GM19467 (cell line): ENCODE data around the gene LGALS4.
"Not testable (repeated sequence)": the region's sequence is repeated elsewhere in the genome, so short reads cannot be mapped to it uniquely, and the experiment has no call there.

Source experiments
- ATAC-seq: cut with Tn5 transposase; IDR thresholded peaks from one replicate; pipeline ENCODE4 v1.9.1; 2021; ENCODE audit warnings: mild to moderate bottlenecking, moderate library complexity; ENCODE audit not compliant: unreplicated experiment

Gene LGALS4

DNA sequence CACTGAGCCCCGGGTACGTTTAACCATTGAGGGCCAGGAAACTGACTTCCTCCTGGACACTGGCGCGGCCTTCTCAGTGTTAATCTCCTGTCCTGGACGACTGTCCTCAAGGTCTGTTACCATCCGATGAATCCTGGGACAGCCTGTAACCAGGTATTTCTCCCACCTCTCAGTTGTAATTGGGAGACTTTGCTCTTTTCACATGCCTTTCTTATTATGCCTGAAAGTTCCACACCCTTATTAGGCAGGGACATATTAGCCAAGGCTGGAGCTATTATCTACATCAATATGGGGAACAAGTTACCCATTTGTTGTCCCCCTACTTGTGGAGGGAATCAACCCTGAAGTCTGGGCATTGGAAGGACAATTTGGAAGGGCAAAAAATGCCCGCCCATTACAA, 13.2 kb upstream of the LGALS4 start:
- ATAC-seq = not testable (repeated sequence)

DNA sequence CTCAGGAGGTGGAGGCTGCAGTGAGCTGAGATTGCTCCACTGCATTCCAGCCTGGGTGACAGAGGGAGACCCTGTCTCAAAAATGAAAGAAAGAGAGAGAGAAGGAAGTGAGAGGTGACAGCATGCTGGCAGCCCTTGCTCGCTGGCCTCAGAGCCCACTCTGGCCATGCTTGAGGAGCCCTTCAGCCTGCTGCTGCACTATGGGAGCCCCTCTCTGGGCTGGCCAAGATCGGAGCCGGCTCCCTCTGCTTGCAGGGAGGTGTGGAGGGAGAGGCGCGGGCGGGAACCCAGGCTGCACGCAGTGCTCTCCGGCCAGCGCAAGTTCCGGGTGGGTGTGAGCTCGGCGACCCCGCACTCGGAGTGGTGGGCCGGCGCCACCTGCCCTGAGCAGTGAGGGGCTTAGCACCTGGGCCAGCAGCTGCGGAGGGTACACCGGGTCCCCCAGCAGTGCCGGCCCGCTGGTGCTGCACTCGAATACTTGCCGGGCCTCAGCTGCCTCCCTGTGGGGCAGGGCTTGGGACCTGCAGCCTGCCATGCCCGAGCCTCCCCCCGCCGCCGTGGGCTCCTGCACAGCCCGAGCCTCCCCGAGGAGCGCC, 8.6 kb upstream of the LGALS4 start:
- not testable (repeated sequence) for ATAC-seq

DNA sequence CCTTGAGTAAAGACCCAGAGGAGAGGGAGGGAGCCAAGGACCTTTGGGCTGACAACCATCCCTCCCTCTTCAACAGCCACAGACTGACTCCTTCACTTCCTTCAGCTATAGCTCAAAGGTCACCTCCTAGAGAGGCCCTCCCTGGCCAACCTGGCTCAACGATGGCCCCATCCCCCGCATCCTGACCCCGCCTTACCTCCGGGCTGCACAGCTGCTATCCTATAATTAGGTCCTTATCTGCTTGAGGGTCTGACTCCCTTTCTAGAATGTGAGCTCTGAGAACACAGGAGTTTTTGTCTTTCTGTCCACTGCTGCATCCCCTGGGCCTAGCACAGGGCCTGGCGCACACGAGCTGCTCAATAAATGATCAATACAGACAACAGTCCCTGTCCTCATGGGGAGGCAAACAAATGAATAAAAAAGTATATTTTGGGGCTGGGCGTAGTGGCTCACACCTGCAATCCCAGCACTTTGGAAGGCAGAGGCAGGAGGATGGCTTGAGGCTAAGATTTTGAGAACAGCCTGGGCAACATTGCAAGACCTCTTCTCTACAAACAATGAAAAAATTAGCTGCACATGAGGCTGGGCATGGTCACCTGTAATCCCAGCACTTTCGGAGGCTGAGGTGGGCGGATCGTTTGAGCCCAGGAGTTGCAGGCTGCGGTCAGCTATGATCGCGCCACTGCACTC, 6.6 kb upstream of the LGALS4 start:
- ATAC-seq = no peak

DNA sequence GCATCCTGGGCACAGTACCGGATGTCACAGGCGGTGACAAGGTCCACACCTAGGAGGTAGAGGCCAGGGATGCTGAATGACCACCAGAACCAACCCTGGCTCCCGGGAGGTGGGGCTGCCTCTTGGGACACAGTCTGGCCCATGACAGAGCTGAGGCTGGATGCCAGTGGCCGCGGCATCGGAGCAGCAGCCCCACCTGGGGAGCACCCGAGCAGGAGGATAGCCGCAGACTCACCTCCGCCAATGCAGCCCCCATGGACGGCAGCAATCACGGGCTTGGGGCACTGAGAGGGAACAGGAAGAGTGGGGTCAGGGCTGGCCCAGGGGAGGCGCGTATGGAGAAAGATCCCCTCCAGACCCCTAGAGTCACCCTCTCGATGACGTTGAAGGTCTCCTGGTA, 4.3 kb upstream of the LGALS4 start:
- no peak for ATAC-seq

DNA sequence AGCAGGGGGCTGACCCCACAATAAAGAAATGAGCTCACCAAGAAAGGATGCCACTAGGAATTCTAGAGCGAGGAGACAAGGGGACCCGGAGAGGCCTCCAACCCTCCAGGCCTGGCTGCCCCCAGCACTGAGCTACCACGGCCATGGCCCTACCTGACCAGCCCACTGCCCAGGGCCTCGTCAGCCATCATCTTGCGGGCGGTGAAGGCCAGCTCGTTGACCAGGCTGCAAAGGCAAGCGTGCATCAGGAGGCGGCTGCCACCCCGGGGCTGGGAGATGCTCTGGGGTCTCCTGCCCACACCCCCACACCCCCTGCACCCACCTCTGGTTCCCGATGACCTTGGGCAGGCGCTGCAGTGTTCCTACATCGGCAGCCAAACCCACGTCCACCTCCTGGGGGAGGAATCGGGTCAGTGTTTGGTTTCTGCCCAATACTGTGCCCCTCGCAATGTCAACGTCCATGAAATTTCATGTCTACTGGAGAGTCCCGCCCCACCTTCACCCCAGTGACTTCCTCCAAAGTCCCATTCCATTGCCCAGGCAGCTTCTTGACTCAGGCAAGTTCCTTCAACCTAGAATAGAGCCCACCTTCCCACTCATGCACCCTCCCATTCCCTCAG, 3.5 kb upstream of the LGALS4 start:
- no peak for ATAC-seq

DNA sequence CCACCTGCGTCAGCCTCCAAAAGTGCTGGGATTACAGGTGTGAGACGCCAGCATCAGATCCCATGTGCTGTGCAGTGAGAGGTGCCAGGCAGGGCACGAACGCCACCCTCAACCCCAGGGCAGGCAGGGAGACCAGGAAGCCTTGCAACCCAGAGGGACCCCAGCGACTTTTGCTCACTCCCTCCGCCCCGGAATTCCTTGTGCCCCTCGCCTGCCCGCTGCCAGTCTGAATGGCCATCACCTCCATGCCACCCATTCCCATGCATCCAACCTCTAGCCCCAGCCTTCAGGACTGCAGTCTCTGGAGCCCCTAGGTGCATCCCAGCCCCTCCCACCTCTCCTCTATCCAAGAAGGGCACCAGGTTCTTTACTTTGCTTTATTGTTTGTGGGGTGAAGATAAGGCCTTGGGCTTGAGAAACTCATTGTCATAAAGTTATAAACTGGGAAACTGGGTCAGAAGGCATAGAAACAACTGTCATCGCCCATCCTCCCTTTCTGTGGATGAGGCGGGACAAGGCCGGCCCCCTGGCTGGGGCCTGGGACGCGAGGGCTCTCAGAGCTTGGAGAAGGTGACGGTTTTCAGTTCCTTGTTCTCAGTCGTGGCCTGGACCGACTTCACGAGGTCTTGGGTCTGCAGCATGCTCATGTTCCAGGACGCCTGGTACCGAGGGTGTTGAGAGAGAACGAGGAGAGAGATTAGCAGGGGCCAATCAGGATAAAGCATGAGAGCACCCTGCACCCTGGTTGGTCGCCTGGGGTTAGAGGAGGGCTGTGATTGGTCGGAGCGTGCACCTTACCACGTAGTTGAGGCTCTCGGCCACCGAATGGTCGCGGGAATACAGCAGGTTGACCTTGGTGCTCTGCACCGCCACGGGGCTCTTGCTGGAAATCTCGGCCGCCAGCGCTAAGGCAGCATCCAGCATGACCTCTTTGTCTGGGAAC, 2.6 kb upstream of the LGALS4 start:
- no peak for ATAC-seq

DNA sequence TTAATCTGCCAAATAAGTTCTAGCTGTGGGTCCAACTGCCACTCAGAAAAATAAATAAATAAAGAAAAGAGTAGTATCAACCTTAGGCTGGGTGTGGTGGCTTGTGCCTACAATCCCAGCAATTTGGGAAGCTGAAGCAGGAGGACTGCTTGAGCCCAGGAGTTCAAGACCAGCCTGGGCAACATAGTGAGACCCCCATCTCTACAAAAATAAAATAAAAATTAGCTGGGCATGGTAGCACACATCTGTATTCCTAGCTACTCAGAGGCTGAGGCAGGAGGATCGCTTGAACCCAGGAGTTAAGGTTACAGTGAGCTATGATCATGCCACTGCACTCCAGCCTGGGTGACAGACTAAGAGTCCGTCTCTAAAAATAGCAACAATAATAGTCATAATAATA, 1.2 kb upstream of the LGALS4 start:
- not testable (repeated sequence) for ATAC-seq

DNA sequence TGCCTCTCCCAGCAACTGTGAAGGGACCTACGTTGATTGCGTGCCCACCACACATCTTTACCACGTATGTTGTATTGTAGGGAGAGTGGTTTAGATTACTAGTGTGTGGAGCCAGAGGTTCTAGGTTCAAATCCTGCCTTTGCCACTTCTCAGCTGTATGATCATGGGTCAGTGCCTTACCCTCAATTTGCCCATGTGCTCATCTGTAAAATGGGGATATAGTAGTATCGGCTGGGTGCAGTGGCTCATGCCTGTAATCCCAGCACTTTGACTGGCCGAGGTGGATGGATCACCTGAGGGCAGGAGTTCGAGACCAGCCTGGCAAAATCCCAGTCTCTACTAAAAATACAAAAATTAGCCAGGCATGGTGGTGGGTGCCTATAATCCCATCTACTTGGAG, 578 bp upstream of the LGALS4 start:
- no peak for ATAC-seq

DNA sequence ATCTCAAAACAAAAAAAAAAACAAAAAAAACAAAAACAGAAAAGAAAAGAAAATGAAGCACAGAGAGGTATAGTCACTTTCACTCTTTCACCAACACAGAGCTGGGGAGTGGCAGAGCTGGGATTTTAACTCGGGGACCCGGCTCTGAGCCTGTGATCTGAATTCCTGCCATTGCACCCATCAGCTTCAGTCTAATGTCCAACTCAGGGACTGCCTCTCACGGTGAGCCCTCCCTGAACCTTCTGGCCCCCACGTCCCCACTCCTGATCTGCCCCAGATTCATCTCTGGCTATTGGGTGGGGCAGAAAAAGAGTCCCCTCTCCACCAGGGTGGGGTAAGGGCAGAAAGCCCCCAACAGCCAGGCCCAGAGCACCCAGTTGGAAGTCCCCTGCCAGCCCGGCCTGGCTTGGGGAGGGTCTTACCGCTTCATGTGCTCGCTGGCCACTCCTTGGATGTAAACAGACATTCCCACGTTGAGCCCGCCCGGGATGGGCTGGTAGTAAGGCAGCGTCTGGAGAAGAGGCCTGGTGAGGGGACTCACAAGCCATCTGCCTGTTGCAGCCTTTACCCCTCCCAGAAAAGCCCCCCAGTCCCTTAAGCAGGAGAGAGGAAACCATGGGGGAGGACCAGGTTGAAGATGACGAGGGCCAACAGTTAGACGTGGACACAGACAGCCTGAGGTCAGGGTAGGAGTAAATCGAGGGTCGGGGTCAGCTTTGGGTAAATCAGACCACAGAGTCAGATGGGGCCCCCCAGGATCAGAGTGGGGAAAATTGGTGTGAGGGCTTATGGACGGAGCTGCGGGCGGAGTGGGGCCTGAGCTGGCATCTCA, 520 bp downstream of the LGALS4 start:
- ATAC-seq = no peak

DNA sequence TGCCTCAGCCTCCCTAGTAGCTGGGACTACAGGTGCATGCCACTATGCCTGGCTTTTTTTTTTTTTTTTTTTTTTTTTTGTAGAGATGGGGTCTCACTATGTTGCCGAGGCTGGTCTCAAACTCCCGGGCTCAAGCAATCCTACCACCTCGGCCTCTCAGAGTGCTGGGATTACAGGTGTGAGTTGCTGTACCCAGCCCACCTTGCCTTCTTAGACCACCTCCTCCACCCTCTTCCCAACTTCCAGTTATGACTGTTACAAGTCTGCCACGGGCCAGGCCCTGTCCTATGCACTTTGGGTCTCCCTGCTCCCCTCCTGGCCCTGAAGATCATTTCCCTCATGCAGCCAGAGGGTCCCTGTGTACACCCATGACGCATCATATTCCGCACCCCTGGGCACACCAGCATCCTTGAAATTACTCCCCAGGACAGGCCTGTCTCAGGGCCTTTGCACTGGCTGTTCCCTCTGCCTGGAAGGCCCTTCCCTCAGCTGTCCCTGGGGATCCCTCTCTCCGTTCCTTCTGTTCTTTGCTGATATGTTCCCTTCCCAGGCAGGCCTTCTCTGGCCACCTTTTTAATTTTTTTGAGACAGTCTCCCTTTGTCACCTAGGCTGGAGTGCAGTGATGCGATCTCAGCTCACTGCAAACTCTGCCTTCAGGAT, 3.0 kb downstream of the LGALS4 start:
- ATAC-seq = no peak

DNA sequence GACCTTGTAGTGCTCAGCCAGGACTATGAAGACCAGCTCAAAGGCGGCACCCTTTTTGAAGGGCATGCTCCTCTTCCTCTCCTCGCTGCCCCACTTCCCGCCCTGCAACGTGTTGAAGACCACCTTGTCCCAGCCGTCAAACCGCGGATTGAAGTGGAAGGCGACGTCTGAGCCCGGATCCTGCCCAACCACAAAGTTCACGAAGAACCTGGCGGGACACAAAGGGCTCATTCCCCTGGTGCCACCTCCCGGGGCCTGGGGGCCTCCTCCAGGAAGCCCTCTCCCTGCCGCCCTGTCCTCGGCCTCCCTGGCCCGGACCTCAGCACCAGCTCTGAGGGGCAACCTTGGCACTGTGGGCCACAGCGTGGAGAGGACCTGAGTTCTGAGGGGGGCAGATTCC, 4.0 kb downstream of the LGALS4 start:
- no peak for ATAC-seq

DNA sequence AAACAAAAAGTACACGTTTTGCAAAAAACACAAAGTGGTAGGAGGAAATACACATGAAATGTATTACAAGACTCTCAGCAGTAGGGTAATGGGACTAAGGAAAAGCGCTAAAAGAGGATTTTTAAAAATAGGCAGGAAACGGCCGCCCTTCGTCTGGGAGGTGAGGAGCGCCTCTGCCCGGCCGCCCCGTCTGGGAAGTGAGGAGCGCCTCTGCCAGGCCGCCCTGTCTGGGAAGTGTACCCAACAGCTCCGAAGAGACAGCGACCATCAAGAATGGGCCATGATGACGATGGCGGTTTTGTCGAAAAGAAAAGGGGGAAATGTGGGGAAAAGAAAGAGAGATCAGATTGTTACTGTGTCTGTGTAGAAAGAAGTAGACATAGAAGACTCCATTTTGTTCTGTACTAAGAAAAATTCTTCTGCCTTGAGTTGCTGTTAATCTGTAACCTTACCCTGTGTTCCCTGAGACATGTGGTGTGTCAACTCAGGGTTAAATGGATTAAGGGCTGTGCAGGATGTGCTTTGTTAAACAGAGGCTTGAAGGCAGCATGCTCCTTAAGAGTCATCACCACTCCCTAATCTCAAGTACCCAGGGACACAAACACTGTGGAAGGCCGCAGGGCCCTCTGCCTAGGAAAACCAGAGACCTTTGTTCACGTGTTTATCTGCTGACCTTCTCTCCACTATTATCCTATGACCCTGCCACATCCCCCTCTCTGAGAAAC, 5.2 kb downstream of the LGALS4 start:
- not testable (repeated sequence) for ATAC-seq

DNA sequence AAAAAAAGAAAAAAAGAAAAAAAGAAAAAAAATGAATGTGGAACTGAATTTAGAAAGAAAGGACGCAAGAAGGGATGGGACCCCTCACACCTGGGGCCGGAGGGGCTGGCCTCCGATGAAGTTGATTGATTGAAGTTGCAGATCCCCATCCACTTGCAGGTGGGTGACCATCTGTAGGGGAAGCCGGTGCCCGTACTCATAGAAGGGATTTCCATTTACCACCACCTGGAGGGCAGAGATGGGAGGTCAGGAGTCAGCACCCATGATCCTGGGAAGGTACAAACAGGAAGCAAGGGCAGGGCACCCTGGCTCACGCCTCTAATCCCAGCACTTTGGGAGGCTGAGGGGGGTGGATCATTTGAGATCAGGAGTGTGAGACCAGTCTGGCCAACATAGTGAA, 6.4 kb downstream of the LGALS4 start:
- ATAC-seq = no peak

DNA sequence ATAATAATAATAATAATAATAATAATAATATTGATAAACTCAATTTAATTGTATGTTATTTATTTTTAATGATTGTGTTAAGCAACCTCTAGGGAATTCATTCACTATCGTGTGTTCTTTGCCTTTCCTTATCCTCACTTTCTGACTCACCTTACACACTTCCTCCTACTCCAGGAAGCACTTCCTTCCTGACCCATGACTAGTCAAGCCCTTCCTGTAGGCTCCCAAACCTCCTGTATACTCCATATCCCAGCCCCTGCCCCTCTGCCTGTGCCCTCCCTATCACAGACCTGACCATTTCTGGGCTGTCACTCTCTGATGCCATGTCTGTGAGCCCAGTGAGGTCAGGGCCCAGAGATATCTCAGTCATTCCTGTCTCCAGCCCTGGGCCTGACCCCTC, 7.6 kb downstream of the LGALS4 start:
- ATAC-seq = no peak

DNA sequence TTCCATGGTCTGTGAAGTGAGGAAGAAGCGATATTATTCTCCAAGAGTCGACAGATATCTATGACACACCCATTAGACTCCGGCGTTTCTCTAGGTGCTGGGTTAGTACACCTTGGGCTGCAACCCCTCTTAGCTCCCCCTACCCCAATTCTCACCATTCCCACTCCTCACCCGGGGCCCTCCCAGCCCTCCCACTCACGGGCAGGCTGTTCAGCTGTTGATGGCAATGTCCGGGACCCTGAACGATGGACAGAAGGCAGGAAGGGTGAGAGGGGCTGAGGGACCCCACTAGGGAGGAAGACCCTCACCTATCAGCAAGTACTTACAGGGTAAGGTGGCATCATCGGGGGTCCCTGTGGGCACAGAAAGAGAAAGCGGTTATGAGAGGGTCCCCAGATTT, 9.2 kb downstream of the LGALS4 start:
- ATAC-seq = no peak

DNA sequence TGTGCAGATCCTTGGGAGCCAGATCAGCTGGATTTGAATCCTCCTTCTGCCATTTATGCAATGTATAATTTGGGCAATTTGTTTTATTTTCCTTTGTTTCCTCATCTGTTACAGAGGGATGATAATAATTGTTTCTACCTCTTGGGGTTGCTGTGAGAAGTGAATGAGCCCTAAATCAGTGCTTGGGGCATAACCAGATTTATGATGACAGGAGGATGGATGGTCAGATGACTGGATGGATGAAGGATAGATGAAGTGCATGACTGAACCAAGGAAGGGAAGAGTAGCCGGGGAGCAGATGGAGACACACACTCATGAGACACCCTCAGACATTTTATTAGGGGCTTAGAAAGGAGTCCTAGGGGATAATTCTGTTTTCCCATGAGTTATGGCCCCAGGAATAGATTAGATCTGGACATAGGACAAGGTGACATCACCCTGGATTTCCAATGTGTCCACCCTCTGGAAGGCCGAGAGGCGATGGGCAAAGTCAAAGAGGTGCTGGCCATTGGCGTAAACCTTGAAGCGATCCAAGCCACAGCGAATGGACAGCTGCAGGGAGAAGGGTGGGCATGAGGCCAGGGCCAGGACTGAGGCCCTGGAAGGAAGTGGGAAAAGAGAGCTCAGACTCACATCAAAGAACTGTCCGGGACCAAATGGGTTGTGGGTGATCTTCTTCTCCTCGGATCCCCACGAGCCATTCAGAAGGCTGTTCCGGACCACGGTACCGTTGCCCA, 11.2 kb downstream of the LGALS4 start:
- no peak for ATAC-seq

DNA sequence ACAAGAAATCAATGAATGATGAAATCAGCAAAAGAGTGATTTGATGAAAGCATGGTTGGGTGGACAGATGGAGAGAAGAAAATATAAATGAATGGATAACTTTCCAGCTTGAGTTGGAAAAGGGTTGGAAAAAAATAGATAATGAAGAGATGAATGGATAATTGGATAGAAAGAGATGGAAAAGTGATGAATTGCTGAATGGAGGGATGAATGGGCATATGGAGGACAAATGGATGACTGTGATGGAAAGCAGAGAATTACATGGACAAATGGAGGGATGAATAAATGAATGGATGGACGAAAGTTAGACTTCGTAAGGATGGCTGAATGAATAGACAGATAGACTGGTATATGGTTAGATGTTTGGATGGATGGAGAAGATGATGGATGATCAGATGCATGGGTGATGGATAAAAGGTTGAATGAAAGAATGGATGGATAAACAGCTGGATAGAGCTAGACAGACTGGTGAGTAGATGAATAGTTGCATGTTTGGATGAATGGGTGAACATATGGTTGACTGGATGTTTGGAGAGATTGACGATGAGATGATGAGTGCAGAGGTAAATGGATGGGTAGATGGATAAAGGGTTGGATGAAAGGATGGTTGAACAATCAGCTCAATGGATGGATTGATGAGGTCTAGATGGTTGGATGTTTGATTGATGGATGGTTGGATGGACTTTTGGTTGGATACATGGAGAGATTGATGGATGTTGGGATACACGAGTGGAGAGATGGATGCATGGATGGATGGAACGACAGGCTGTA, 12.0 kb downstream of the LGALS4 start:
- no peak for ATAC-seq

DNA sequence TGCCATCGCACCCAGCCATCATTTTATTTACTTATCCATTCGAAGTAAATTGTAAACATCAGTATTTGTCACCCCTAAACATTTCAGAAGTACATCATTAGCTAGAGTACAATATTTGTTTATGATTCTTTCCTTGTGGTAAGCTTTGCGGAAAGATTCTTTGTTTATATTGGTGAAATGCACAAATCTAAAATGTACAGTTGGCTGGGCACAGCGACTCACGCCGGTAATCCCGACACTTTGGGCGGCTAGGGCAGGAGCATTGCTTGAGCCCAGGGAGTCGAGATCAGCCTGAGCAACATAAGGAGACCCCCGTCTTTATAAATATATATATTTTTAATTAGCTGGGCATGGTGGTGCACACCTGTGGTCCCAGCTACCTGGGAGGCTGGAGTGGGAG, 13.6 kb downstream of the LGALS4 start:
- ATAC-seq = no peak
